HG03460 (cell line): Measurements from ENCODE around the gene PLA2G4F.
"Not testable (repeated sequence)": the region's sequence is repeated elsewhere in the genome, so short reads cannot be mapped to it uniquely, and the experiment has no call there.

Experiments
- ATAC-seq: cut with Tn5 transposase; IDR thresholded peaks from one replicate; pipeline ENCODE4 v1.9.1; 2021; ENCODE audit not compliant: unreplicated experiment

PLA2G4F gene

DNA sequence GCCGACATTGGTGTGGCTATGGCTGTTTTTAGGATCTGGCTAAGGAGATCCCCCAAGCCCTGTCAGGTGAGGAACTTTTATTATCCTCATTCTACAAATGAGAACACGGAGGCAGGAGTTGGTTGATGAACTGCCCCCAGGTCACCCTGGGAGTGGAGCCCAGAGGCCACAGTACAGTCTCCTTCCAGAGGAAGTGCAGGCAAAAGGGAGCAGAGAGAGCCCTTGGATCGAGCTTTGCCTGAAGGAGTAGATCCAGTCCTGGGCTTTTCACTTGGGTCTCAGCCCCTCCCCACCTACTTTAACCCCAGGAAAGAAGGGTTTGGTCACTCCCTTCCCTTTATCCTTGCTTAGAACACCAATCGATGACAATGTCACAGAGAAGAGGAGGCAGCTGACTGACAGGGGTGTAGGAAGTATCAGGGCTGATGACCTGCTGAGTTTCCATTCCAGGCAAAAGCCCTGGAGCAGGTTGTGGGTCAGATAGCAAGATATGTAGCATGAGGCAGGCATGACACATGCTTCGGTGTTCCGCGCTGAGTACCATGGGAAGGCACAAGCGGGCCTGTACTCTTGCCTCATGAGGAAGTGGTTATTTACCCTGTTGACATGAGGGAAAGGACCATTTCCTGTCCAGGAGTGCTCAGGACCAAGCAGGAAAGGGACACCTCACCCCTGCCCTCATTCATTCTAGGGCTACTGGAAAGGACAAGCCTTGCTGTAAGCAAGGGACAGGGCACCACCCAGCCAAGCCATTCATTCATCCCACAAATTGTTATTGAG, 56.2 kb downstream of the PLA2G4F start:
- ATAC-seq, result no peak

DNA sequence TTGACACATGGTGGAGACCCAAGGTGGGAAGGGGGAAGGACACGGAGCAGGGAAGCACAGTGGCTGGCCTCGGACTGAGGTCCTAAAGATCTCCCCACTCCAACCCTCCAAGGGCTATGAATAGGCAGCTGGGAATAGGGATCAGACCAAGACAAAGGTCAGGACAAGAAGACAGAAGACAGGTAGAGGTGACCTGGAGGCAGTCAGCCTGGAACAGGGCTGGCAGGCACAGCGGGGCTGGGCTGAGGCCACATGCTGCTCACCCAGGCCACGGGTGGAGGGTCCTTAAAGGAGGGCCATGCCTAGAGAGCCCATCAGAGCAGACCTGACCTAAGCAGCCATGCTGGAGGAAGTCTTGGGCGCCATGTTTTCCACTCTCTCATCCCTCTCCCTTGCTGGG, 59.4 kb downstream of the PLA2G4F start:
- ATAC-seq, result no peak

DNA sequence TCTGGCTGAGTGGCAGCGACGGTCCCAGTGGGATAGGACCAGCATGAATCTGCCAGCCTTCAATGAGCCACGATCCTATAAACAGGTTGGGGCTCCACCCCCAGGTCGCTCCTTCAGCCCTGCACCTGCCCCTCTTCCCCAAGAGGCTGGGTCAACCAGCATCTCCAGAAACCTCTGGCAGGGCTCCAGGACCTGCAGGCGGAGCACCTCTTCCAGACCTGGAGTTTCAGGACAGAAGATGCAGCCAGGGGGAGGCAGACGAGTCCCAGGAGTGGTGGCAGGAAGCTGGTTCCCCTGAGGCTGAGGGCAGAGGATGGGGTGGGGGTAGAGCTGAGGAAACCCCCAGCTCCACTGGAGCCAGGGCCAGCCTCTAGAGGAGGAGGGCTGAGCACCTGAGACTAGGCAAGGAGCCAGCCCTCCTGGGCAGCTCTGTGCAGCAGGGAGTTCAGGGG, 61.9 kb downstream of the PLA2G4F start, which contains the start of gene PLA2G4D:
TSS of gene PLA2G4D (minus strand) at position 51 of the 452 bp plus-strand sequence. CDS start 103 bp downstream, outside the sequence.
- no peak for ATAC-seq

DNA sequence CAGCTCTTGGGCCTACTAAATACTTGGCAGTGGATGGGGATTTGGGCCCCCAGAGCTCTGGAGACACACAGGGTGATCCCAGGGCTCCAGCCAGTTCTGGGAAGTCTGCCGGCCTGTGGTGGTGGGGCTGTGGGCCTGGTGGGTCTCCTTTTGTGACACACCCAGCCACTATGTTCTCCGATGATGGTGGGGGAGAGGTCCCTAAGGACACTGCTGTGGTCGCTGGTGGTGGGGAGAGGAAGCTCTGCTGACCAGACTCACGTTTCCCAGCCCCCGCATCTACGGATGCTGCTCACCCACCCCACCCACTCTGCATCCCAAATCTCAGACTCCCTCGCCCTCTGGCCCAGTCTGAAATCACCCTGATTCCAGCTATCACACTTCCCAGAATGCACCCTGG, 62.5 kb downstream of the PLA2G4F start:
- ATAC-seq, result no peak

DNA sequence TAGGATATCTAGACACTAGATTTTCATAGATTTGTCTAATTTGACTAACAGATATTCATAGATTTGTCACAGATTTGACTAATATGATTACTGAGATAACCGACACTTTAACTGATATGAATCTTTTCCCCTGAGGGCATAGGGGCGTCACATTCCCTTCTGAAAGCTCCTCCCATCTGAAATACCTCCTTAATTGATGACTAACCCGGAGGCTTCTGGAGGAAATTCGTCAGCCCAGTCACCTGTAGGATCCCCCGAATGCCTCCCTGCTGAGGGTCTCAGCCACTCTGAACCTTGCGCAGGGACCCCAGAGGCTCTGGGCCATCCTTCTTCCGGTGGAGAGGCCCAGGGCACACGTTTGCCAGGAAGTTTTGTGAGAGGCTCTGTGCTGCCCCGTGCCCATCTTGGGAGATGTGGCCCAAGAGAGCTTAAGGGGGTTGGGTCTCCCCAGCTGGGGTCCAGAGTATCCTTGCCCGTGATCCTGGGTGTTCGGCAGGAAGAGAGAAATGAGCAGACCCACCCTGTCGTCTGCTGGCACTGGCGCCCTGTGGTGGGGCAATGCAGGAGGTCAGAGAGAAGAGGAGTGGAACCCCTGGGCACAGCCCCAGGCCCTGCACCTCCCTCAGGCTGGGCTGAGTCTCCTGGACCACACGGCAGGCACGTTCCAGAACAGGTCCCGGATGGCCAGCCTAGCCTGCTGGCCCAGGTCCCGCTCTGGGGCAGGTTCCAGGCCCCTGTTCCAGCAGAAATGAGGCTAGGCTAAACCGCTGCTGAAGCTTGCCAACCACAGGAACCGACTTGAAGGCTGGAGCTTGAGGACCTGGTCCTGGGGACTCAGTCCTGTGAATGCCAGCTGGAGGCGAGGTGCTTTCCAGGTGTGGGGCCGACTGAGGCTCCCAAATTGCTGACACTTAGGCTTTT, 63.8 kb downstream of the PLA2G4F start:
- no peak for ATAC-seq

DNA sequence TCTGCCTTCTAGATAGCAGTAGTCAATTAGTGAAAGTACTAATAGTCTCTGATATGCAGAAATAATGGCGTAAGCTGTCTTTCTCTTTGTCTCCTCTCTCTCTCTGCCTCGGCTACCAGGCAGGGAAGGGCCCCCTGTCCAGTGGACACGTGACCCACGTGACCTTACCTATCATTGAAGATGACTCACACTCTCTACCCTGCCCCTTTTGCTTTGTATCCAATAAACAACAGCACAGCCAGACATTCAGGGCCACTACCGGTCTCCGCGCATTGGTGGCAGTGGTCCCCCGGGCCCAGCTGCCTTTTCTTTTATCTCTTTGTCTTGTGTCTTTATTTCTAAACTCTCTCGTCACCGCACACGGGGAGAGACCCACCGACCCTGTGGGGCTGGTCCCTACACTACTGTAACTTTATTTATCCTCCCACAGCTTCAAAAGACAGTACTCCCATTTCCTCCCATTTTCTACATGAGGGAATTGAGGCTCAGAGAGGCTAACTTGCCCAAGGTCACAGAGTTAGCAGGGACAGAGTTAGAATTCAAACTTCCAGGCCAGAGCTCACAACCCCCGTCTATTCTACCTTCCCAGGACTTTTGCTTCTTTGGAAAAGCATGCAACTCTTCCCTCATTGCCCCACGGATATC, 64.6 kb downstream of the PLA2G4F start:
- not testable (repeated sequence) for ATAC-seq

DNA sequence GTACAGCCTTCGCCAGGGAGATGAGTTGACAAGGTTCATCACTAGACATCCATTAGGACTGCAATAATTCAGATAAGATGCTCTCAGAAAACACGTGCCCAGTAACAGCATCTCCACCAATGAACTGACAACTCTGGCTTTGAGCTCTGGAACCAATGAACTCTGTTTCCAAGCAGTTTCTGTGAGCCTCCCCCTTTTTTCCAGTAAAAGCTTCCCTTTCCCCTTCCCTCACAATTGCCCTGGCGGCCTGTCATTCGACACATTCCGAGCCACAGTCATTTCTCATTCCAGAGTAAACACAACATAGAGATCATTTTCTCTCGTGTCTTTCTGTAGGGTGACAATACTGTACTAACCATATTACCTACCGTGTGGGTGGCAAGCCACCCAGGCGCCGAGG, 65.7 kb downstream of the PLA2G4F start:
- no peak for ATAC-seq

DNA sequence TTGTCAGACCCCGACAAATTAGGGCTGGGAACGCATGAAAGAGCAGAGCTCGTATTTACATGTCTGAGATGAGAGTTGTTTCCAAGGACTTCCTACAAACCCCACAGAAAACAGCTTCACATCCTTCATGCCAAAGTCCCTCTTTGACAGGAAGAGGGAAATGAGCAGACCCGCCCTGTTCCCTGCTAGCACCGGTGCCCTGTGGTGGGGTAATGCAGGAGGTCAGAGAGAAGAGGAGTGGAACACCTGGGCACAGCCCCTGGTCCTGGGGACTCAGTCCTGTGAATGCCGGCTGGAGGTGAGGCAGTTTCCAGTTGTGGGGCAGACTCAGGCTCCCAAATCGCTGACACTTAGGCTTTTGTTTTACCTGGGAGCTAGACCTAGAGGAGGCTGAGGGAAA, 66.1 kb downstream of the PLA2G4F start:
- ATAC-seq, result no peak

DNA sequence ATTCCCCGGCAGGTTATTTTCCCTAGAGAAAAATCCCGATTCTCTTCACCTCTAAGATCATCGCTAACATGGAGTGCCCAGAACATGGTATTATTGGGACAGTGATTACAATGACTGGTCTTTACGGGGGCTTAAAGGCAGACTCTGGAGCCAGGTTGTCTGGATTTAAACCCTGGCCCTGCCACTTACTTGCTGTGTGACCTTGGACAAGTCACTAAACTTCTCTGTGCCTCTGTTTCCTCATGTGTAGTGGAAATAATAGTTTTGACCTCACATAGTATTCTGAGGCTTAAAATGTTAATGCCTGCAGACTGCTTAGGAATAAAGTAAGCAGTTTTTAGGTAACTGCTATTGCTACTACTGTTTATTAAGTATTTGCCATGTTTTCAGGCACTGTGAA, 66.5 kb downstream of the PLA2G4F start:
- no peak for ATAC-seq
